ENCODE results near the gene KRTAP10-9. TPM values are rescaled to one million over a fixed set of nuclear protein-coding genes. Genes with fewer than 3 reads are reported as not detected.
"Not testable (repeated sequence)": the region's sequence is repeated elsewhere in the genome, so short reads cannot be mapped to it uniquely, and the experiment has no call there.

The KRTAP10-9 gene
- total RNA-seq, 2 experiments from 2014 or later, result not detected

DNA sequence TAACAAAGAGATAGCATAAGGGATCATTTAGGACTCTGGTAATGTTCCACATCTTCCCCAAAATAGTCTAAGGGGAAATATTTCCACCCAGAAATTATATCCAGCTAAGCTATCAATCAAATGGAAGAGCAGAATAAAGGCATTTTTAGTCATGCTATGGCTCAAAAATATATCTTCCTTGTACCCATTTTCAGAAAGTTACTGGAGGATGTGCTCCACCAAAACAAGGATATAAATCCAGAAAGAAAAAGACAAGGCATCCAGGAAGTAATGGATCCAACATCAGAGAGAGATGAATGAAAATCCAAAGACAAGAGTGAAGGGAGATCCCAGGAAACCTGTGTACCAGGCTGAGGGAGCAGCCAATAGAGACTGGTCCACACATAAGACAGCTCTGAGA, 17.7 kb upstream of the KRTAP10-9 start:
- Histone ChIP-seq H3K9me3 (ENCODE audit: control insufficient read depth in 1 of 2, insufficient read depth in 1 of 2, low read length in 2 of 2) (peaks cover 22 to 26% of the 10 kb centered on the region in 2 experiments), H3K4me3 (ENCODE audit: low read length) (no peak overlapping the region), H3K4me1 (ENCODE audit: insufficient read depth, low read length) (no peaks in the 10 kb centered on the region), H3K27ac (ENCODE audit: low read depth in 1 of 2, low read length in 2 of 2) (no peak overlapping the region), H3K36me3 (ENCODE audit: insufficient read depth, low read length) (no peaks in the 10 kb centered on the region), H3K27me3 (ENCODE audit: control insufficient read depth in 1 of 2, insufficient read depth in 2 of 2, low read length in 2 of 2) (no peaks in the 10 kb centered on the region)
- ChIA-PET CTCF (no interaction called here), POLR2A (no interaction called here)
- ATAC-seq (ENCODE audit: poor library complexity) (no peak), DNase-seq (no peak)
- peaks cover 4% of the 10 kb centered on the region for H3K27me3 Mint-ChIP-seq
- H3K36me3 Mint-ChIP-seq (ENCODE audit: low read depth), result no peaks in the 10 kb centered on the region
- no peak overlapping the region for H3K4me3 Mint-ChIP-seq
- H3K27ac Mint-ChIP-seq, result no peak overlapping the region
- TF ChIP-seq, protein P1, sequence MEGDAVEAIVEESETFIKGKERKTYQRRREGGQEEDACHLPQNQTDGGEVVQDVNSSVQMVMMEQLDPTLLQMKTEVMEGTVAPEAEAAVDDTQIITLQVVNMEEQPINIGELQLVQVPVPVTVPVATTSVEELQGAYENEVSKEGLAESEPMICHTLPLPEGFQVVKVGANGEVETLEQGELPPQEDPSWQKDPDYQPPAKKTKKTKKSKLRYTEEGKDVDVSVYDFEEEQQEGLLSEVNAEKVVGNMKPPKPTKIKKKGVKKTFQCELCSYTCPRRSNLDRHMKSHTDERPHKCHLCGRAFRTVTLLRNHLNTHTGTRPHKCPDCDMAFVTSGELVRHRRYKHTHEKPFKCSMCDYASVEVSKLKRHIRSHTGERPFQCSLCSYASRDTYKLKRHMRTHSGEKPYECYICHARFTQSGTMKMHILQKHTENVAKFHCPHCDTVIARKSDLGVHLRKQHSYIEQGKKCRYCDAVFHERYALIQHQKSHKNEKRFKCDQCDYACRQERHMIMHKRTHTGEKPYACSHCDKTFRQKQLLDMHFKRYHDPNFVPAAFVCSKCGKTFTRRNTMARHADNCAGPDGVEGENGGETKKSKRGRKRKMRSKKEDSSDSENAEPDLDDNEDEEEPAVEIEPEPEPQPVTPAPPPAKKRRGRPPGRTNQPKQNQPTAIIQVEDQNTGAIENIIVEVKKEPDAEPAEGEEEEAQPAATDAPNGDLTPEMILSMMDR (IDR thresholded peaks at IDR 0.05), result no peak
- intact Hi-C loops (cut with DNase I, micrococcal nuclease), result no loop called here
- no peaks in the 10 kb centered on the region for H3K4me1 Mint-ChIP-seq (ENCODE audit: low read depth)
- peaks cover 10% of the 10 kb centered on the region for H3K9me3 Mint-ChIP-seq

DNA sequence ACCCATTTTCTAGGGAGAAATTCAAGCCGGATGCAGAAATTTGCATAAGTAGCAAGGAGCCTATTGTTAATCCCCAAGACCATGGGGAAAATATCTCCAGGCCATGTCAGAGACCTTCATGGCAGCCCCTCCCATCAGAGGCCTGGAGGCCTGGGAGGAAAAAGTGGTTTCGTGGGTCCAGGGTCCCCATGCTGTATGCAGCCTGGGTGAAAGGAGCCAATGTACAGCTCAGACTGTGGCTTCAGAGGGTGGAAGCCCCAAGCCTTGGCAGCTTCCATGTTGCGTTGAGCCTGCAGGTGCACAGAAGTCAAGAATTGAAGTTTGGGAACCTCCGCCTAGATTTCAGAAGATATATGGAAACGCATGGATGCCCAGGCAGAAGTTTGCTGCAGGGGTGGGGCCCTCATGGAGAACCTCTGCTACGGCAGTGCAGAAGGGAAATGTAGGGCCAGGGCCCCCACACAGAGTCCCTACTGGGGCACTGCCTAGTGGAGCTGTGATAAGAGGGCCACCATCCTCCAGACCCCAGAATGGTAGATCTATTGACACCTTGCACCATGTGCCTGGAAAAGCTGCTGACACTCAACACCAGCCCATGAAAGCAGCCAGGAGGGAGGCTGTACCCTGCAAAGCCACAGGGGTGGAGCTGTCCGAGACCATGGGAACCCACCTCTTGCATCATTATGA, 16.6 kb upstream of the KRTAP10-9 start:
- H3K4me3 Mint-ChIP-seq; H3K4me3 ChIP-seq (ENCODE audit: low read length); H3K36me3 ChIP-seq (ENCODE audit: insufficient read depth, low read length); ATAC-seq (ENCODE audit: poor library complexity); H3K27me3 ChIP-seq (ENCODE audit: control insufficient read depth in 1 of 2, insufficient read depth in 2 of 2, low read length in 2 of 2); DNase-seq; CTCF ChIA-PET; H3K27ac ChIP-seq (ENCODE audit: low read depth in 1 of 2, low read length in 2 of 2); H3K36me3 Mint-ChIP-seq (ENCODE audit: low read depth); POLR2A ChIA-PET; H3K9me3 Mint-ChIP-seq; H3K4me1 Mint-ChIP-seq (ENCODE audit: low read depth); H3K27ac Mint-ChIP-seq; H3K4me1 ChIP-seq (ENCODE audit: insufficient read depth, low read length); H3K27me3 Mint-ChIP-seq: not testable (repeated sequence)
- intact Hi-C loops (cut with DNase I, micrococcal nuclease), result loop anchor here in 1 of 2 experiments (10.0 kb wide), 1 partner anchor 65 kb away; the partner anchor contains the start of gene KRTAP10-1
- peaks cover 22 to 26% of the 10 kb centered on the region in 2 experiments for H3K9me3 ChIP-seq (ENCODE audit: control insufficient read depth in 1 of 2, insufficient read depth in 1 of 2, low read length in 2 of 2)

- H3K4me3 Mint-ChIP-seq, result no peak overlapping the region
- peaks cover 10% of the 10 kb centered on the region for H3K4me1 ChIP-seq (ENCODE audit: insufficient read depth, low read length)
- H3K4me3 ChIP-seq (ENCODE audit: low read length), result no peak overlapping the region
- intact Hi-C loops (cut with DNase I, micrococcal nuclease), result loop anchor here in 1 of 2 experiments (10.0 kb wide), 1 partner anchor 67 kb away; the partner anchor contains the start of gene KRTAP10-1
- peaks cover 22 to 26% of the 10 kb centered on the region in 2 experiments for H3K9me3 ChIP-seq (ENCODE audit: control insufficient read depth in 1 of 2, insufficient read depth in 1 of 2, low read length in 2 of 2)
- peaks cover 13% of the 10 kb centered on the region for H3K4me1 Mint-ChIP-seq (ENCODE audit: low read depth)
- H3K36me3 ChIP-seq (ENCODE audit: insufficient read depth, low read length), result no peaks in the 10 kb centered on the region
- CTCF ChIA-PET, result no interaction called here
- no peak for DNase-seq
- H3K27ac ChIP-seq (ENCODE audit: low read depth in 1 of 2, low read length in 2 of 2), result no peak overlapping the region
- ATAC-seq (ENCODE audit: poor library complexity), result no peak
- POLR2A ChIA-PET, result no interaction called here
- H3K36me3 Mint-ChIP-seq (ENCODE audit: low read depth), result no peaks in the 10 kb centered on the region
- H3K27me3 ChIP-seq (ENCODE audit: control insufficient read depth in 1 of 2, insufficient read depth in 2 of 2, low read length in 2 of 2), result no peaks in the 10 kb centered on the region
- peaks cover 1% of the 10 kb centered on the region for H3K27me3 Mint-ChIP-seq
- no peak overlapping the region for H3K27ac Mint-ChIP-seq
- H3K9me3 Mint-ChIP-seq, result peaks cover 7% of the 10 kb centered on the region
- TF ChIP-seq, protein P1 (IDR thresholded peaks at IDR 0.05), result no peak
These were observed 15.3 kb upstream of the KRTAP10-9 start for GRCh38 chr21:44611551-44611950.
